CD4-positive, alpha-beta T cell treated with Interleukin-4 for 1 hour (primary cell): ENCODE measurements around the gene UGT1A4.
"Not testable (repeated sequence)": the region's sequence is repeated elsewhere in the genome, so short reads cannot be mapped to it uniquely, and the experiment has no call there.

ENCODE experiments used
- DNase-seq, 2 donors: peaks; one replicate each; pipeline ENCODE4 v3.0.0-alpha.2; 2020 to 2022

Gene UGT1A4

DNA sequence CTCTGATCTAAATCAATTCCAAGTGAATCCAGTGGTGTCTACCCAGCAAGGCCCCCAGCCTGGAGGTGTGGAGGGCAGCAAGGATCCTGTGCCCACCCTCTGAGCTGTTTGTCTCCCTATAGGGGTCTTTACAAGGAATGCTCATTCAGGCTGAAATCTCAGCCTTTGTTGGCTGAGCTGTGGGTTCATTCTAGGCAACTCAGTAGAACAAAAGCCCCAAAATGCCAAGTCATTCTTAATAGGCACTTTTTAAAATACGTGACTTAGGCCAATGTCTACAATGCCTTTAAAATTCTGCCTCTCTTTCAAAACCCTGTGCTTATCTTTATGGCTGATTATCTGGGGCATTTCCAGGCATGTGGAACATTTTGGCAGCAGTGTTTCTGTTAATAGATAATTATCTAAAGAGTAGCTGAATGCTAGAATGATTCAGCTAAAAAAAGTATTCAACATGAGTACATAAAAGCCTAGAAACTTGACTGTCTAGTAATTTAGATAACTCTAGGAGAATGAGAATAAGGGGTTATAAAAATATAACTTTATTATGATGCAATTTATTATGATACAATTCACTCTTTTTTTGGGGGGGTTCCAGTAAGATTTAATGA lies 18.4 kb upstream of the UGT1A4 start:
- no peak for DNase-seq

DNA sequence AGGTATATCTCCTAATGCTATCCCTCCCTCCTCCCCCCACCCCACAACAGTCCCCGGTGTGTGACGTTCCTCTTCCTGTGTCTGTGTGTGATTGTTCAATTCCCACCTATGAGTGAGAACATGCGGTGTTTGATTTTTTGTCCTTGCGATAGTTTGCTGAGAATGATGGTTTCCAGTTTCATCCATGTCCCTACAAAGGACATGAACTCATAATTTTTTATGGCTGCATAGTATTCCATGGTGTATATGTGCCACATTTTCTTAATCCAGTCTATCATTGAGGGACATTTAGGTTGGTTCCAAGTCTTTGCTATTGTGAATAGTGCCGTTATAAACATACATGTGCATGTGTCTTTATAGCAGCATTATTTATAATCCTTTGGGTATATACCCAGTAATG lies 17.7 kb upstream of the UGT1A4 start:
- not testable (repeated sequence) for DNase-seq

DNA sequence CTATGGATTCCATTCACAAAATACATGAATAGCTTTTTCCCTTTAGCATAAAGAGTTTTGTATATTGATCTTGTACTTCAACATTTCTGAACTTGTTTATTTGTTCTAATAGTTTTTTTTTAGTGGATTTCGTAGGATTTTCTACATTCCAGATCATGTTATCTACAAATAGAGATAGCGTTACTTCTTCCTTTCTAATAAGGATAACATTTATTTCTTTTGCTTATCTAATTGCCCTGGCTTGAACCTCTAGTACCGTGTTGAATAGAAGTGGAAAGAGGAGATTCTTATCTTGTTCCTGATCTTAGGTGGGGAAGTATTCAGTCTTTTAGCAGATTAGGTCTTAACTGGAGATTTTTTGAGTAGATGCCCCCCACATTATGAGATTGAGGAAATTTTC lies 16.3 kb upstream of the UGT1A4 start:
- DNase-seq, result no peak

DNA sequence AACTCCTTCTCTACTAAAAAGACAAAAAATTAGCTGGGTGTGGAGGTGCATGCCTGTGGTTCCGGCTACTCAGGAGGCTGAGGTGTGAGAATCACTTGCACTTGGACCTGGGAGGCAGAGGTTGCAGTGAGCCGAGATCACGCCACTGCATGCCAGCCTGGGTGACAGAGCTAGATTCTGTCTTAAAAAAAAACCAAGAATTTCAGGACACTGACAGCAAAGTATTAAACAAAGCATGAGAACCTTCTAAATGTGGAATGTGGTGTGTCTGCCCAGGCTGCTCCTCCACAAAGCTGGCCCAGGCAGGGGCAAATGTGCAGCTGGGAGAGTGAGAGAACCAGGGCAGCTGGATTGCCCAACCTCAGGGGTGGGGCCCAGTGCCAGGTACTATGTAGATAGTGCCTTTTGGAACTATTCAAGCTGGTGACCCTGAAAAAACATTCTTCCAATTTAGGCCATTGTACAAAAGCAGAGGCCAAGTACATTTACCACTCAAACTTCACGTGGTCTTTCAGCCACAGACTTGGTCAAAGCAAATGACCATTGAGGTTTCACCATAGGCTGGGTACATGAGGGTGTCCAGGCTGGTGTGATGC lies 12.5 kb upstream of the UGT1A4 start:
- DNase-seq, result no peak

DNA sequence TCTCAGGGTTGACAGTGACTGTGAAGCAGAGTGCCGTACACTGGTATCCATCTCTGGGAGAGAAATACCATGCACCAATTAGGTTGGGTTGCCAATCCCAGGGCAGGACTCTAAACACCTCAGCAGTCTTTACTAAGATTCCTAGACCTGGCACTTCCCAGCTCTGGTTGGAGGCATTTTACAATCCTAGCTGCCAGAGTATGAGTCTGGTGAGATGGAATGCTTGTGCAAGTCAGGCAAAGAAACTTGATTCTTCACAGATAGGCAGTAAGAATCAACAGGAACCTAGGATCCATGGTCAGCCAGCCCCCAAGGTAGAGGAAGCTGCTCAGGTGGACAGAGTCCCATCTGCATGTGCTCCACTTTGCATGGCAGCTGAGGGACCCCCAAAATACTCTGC lies 11.8 kb upstream of the UGT1A4 start:
- DNase-seq, result no peak

DNA sequence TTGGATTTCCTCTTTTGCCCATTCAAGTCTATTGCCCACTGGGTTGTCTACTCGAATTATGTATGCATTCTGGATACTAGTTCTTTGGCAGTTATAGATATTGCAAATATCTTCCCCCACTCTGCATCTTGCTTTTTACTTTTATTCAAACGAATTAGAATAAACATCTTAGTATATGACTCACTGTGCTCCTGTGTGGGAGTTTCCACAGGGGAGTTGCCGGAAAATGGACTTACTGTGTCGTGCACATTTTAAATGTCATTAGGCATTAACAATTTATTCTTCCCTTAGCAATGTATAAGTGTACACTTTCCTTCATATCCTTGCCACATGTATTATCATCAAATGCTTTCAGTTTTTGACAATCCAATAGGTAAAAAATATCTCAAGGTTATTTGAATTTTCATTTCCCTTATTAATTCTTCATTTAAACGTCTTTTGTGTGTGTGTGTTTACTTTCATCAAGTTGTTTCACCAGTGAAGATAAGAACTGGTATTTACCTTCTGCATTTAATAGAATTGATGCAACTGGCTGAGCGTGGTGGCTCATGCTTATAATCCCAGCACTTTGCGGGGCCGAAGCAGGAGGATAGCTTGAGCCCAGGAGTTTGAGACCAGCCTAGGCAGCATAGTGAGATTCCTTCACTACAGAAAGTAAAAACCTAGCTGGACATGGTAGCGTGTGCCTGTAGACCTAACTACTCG lies 10.4 kb upstream of the UGT1A4 start:
- DNase-seq, result no peak

DNA sequence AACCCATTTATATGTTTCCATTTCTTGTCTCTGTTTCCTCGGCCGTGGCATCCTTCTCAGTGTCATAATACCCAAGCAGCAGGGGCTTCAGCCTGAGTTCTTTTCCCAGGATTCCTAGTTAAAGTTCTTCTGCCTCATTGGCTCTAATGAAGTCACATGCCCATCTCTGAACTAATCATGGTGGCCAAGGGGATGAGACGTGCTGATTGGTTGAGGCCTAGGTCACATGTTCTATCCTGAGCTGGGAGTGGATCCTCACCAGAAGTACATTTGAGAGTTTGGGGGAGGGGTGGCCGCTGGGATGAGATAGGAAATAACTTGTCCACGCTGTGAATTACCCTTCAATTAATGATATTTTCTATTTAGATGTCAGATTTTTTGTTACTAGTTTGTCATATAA lies 9.6 kb upstream of the UGT1A4 start:
- DNase-seq, result no peak

DNA sequence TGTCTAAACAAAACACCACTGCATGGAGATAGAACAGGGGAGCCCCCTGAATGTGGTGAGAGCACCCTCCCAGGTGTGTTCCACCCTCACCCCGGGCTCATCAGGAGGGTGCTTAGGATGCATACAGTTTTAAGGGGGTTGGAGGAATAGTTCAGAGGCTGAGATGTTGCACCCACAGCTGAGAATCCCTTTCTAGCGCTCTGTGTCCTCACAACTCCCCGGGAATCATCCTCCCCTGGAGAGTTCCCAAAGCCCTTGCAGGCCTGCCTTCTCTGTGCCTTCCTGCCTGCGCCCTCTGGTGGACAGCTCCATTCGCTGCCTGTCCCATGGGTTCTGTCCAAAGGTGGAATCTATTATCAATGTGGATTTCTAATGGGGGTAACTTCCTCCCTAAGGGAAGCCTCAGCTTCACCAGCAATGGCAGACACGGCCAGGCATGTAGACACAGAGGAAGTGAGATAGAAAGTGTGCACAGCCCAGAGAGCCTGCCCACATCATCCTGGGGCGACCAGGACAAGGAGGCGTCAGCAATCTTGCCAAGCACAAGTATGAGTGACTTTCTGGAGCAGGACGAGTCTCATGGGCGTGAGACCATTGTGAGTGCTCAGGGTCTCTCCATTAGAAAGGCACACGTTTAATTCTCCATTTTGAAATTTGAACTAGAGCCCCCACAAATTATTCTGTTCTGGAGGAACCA lies 7.1 kb upstream of the UGT1A4 start:
- DNase-seq, result peak; percentile 45 to 53

DNA sequence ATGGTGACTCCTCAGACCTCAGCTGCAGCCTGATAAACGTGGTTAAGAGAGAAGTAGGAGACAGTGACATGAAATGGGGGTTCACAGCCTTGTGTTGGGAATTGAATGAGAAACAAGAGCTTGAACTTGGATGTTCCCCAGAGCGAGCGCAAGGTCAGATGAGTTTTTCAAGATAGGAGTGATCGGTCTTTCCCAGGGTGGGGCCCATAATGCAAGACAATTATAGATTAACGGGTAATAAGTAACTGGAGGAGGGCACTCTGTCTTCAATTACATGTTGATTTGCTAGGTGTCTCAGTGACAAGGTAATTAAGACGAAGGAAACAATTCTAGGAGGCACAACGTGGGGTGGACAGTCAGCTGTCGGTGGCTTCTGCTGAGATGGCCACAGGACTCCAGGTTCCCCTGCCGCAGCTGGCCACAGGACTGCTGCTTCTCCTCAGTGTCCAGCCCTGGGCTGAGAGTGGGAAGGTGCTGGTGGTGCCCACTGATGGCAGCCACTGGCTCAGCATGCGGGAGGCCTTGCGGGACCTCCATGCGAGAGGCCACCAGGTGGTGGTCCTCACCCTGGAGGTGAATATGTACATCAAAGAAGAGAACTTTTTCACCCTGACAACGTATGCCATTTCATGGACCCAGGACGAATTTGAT lies 5.8 kb upstream of the UGT1A4 start, which contains the start of gene UGT1A5:
TSS of gene UGT1A5 (plus strand) at position 297 of the 651 bp plus-strand sequence. CDS start at position 382, 85 bp downstream.
- DNase-seq, result no peak

DNA sequence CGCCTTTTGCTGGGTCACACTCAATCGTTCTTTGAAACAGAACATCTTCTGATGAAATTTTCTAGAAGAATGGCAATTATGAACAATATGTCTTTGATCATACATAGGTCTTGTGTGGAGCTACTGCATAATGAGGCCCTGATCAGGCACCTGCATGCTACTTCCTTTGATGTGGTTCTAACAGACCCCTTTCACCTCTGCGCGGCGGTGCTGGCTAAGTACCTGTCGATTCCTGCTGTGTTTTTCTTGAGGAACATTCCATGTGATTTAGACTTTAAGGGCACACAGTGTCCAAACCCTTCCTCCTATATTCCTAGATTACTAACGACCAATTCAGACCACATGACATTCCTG lies 5.3 kb upstream of the UGT1A4 start:
- DNase-seq, result no peak

DNA sequence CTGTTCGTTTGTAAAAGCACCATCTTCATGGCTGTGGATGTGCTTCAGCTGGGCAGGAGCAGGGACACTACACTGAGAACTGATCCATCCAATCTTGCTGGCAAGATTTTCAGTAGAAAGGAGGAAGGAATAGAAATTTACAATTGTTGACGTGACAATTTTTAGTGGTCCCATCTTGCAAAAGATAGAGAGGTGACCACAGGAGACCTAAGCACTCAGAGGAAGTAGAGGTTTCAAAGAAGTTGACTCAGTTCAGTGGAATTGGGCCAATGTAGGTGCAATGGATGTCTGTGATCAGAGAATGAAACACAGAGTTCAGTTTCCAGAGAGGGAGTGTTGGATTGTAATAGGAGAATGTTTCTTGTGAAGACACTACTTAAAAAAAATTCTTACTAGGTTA lies 4.4 kb upstream of the UGT1A4 start:
- DNase-seq, result no peak

DNA sequence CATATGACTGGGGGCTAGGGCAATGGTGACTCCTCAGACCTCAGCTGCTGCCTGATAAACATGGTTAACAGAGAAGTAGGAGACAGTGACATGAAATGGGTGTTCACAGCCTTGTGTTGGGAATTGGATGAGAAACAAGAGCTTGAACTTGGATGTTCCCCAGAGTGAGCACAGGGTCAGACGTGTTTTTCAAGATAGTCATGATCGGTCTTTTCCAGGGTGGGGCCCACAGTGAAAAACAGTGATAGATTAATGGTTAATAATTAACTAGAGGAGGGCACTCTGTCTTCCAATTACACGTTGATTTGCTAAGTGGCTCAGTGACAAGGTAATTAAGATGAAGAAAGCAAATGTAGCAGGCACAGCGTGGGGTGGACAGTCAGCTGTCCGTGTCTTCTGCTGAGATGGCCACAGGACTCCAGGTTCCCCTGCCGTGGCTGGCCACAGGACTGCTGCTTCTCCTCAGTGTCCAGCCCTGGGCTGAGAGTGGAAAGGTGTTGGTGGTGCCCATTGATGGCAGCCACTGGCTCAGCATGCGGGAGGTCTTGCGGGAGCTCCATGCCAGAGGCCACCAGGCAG lies 10.3 kb downstream of the UGT1A4 start, which contains the start of gene UGT1A3:
TSS of gene UGT1A3 (plus strand) at position 320 of the 579 bp plus-strand sequence. CDS start at position 405, 85 bp downstream.
- no peak for DNase-seq

DNA sequence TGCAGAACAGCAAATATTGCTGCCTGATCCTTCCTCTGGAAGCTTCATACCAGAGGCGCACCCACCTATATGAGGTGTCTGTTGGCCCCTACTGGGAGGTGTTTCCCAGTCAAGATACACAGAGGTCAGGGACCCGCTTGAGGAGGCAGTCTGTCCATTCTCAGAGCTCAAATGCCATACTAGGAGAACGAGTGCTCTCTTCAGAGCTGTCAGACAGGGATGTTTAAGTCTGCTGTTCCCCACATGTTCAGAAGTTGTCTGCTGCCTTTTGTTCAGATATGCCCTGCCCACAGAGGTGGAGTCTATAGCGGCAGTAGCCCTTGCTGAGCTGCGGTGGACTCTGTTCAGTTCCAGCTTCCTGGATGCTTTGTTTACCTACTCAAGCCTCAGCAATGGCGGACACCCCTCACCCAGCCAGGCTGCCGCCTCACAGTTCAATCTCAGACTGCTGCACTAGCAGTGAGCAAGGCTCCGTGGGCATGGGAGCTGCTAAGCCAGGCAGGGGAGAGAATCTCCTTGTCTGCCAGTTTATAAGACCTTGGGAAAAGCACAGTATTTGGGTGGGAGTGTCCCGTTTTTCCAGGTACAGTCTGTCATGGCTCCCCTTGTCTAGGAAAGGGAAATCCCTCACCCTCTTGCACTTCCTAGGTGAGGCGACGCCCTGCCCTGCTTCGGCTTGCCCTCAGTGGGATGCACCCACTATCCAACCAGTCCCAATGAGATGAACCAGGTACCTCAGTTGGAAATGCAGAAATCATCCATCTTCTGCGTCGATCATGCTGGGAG lies 18.5 kb downstream of the UGT1A4 start:
- not testable (repeated sequence) for DNase-seq

DNA sequence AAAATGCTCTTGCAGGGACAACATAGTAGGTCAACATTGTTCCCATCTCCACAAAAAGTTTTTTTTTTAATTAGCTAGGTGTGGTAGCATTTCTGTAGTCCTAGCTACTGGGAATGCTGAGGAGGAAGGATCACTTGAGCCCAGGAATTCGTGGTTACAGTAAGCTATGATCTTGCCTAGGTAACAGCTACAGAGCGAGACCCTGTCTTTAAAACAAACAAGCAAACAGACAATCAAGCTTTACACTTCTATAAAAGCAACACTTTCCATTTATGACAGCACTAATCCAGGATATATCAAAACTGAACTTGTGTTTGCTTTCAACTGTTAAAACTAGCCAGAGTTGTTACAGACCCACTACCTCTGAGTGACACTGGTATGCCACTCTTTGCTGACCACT lies 22.3 kb downstream of the UGT1A4 start:
- DNase-seq, result no peak

DNA sequence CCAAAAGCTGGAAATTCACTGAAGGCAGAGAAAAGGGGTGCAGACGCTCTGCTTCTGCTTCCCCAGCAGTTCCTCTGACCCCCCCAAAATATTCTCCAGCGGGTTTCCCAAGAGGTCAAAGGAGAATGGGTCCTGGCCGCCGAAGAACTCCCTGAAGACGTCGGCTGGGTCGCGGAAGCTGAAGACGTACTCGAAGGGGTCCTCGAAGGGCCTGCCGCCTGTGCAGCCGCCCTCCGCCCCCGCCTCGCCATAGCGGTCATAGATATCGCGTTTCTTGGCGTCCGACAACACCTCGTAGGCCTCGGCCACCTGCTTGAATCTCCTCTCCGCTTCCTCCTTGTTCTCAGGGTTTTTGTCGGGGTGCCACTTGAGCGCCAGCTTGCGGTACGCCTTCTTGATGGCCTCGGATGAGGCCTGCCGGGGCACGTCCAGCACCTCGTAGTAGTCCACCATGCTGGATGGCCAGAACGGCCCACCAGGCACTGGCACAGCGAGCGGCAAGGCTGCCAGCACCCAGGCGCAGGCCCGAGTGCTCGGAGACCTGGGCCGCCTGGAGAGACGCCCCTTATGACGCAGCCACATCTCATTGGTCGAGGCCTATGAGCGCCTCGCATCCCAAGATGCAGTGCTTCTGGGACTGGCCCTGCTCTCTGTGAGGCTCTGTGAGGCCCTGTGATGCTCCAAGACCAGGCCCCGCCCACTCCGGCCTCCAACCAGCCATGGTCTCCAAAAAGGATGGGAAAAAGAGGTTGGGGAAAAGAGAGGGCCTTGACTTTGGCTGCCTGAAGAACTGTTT lies 25.1 kb downstream of the UGT1A4 start:
- DNase-seq, result no peak

DNA sequence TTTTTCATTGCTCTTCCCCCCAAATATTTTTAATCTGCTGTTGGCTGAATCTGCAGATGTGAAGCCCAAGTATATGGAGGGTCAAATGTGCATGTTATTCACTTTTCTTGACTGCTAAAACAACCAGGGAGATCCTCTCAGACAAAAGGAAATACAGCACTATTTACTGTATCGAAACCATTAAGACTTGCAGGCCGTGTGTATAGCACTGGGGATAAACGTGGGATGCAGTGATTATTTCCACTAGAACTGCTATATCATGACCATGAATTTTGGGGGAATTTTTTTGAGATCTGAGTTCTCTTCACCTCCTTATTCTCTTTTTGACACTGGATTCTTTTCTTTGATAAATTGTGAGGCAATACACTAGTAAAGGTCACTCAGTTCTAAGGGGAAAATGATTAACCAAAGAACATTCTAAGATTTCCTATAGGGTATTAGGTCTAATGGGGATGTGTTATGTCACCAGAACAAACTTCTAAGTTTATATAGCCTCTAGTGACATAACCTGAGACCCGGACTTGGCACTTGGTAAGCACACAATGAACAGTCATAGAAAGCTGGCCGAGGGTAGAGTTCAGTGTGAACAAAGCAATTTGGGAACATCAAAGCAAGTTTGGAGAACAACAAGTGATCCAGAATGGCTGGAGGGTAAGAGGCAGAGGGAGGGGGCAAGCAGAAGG lies 26.7 kb downstream of the UGT1A4 start:
- no peak for DNase-seq

DNA sequence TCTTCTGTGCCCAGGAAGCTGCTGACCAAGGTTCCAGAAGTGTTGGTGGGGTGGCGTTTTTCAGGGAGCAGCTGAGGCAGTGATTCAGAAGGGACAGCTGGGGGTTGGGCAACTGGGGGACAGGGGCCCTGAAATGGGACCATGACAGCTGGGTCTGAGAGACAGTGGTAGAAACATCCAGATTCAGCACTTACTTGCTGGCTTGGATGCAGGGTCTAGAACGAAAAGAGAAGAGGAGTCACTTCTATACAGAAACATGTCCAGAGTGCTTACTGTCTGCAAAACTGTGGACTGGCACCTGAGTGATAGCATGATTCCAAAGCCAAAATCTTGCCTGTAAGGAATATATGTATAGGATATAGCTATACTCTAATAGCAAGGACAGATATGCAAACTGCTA lies 27.3 kb downstream of the UGT1A4 start:
- not testable (repeated sequence) for DNase-seq

DNA sequence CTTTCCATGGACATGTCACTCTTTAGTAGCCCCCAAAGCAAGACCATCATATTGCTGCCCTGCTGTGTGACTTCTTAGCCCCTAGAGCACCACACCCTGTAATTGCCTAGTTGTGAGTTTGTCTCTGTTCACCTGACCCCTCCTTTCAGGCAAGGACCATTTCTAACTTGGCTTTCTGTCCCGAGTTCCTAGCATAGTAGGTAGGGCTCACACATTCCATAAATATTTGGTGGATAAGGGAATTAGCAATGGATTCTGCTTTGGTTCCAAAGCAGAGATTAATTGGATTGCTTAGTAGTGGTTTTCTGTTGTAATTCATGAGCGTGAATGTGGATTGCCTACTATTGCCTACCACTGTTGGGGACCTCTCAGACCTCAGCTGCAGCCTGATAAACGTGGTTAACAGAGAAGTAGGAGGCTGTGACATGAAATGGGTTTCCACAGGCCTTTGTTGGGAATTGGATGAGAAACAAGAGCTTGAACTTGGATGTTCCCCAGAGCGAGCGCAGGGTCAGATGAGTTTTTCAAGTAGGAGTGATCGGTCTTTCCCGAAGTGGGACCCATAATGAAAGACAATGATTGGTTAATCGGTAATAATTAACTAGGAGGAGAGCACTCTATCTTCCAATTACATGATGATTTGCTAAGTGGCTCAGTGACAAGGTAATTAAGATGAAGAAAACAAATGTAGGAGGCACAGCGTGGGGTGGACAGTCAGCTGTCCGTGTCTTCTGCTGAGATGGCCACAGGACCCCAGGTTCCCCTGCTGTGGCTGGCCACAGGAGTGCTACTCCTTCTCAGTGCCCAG lies 28.1 kb downstream of the UGT1A4 start:
- no peak for DNase-seq

DNA sequence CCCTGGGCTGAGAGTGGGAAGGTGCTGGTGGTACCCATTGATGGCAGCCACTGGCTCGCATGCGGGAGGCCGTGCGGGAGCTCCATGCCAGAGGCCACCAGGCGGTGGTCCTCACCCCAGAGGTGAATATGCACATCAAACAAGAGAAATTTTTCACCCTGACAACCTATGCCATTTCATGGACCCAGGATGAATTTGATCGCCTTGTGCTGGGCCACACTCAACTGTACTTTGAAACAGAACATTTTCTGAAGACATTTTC lies 28.7 kb downstream of the UGT1A4 start:
- no peak for DNase-seq

DNA sequence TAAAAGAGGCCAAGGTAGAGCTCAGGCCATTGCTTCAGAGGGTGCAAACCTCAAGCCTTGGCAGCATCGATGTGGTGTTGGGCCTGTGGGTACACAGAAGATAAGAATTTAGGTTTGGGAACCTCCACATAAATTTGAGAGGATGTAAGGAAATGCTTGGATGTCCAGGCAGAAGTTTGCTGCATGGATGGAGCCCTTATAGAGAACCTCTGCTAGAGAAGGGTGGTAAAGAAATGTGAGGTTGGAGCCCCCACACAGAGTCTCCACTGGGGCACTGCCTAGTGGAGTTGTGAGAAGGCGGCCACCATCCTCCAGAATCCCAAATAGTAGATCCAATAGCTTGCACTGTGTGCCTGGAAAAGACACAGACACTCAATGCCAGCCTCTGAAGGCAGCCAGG lies 32.2 kb downstream of the UGT1A4 start:
- DNase-seq, result not testable (repeated sequence)
